CD1c-positive myeloid dendritic cell (primary cell): ENCODE measurements around the gene ANO5.
A peak's percentile ranks its signal among the peaks of the same experiment; 100 is the strongest.

ENCODE experiments used
- DNase-seq: peaks from one replicate; pipeline ENCODE4 v3.0.0-alpha.2; 2016; ENCODE audit errors: extremely low spot score

Gene ANO5

DNA sequence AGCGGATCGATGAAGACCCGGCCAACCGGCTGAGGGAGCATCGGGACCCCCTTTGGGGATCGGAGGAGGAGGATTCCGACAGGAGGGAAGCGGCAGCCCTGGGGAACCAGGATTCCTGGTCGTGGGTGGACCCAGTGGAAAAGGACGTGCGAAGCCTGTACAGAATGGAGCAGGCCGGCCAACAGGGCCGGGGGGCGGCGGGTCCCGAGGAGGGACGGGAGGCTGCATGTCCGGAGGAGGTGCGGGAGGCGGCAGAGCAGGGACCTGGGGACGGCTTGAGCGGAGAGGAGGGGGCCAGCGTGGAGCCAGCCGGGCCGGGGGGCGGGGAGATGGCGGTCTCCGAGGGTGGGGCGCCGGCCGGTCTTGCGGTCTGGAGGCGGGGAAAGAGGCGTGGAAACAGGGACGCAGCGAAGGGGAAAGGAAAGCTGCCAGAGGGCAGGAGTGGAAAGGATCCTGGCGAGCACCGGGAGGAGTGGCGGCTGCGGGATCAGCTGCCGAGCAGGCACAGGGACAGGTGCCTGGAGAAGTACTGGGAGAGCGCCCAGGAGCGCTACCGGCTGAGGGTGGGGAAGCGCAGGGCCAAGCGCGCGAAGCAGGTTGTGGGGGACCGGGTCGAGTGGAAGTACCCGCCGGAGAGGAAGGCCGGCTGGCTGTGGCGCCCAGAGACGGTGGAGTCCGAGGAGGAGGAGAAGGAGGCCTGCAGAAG lies at the start of gene ANO5:
ANO5 (plus strand) TSS at position 444 of the 706 bp plus-strand sequence. CDS start 408 bp downstream, outside the sequence.
- DNase-seq, result peak; percentile 10

GRCh38 chr11:22151649-22152197 lies 41.2 kb upstream of the ANO5 start:
- DNase-seq, result no peak

- no peak for DNase-seq
Observed at GRCh38 chr11:22157531-22157930, 35.4 kb upstream of the ANO5 start.

- DNase-seq, result no peak
Observed at GRCh38 chr11:22161489-22161888, 31.4 kb upstream of the ANO5 start.

- DNase-seq, result peak; percentile 28
Observed at GRCh38 chr11:22162756-22163155, 30.1 kb upstream of the ANO5 start.

- peak; percentile 95 for DNase-seq
Observed at GRCh38 chr11:22163394-22163797, 29.5 kb upstream of the ANO5 start.

GRCh38 chr11:22165087-22165486 lies 27.8 kb upstream of the ANO5 start:
- DNase-seq, result no peak

- DNase-seq, result no peak
Observed at GRCh38 chr11:22165759-22166513, 26.9 kb upstream of the ANO5 start.

GRCh38 chr11:22169833-22170232 lies 23.1 kb upstream of the ANO5 start:
- no peak for DNase-seq

GRCh38 chr11:22173532-22173931 lies 19.4 kb upstream of the ANO5 start:
- DNase-seq, result no peak

- DNase-seq, result no peak
Observed at GRCh38 chr11:22177186-22177585, 15.7 kb upstream of the ANO5 start.

DNA sequence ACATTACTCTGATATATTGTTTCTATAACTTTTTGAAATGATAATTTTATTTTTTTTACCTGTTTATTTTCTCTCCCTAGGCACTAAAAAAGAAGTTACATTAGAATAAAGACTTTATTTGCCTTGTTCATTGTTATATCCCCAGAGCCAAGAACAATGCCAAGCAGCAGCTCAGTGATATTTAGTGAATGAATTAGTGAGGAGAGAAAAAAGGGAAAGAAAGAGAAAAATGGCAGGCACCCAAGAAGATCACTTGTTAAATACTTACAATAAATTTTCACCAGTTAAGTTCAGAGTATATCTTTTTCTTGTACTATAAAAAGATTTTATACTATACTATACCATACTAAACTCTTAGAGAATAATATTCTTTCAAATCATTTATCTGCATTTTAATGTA lies 13.3 kb upstream of the ANO5 start:
- DNase-seq, result no peak

GRCh38 chr11:22180131-22180530 lies 12.8 kb upstream of the ANO5 start:
- no peak for DNase-seq

- no peak for DNase-seq
Observed at GRCh38 chr11:22189660-22190059, 3.2 kb upstream of the ANO5 start.

DNA sequence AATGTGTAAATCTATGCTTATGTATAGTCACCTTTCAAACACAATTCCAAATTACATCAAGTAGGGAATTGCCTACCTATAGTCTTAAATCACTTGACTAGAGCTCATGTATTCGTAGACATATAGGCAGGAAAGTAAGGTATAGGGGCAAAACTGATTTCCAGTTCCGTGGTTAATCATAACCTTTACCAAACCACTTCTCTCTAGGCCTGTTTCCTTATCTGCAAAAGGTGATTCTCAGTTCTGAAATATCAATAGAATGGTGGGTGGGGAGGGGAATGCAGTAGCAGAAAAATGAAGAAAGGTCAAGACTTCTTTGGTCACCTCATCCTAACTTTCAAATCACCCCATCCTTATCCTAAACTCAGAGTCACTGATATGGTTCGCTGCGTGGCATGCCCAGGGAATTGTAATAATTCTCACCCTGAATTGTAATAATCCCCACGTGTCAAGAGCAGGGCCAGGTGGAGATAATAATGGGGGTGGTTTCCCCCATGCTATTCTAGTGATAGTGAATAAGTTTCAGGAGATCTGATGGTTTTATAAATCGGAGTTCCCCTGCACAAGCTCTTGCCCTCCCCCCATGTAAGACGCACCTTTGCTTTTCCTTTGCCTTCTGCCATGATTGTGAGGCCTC lies 1.9 kb upstream of the ANO5 start:
- no peak for DNase-seq

GRCh38 chr11:22192289-22192641 lies 620 bp upstream of the ANO5 start:
- no peak for DNase-seq

DNA sequence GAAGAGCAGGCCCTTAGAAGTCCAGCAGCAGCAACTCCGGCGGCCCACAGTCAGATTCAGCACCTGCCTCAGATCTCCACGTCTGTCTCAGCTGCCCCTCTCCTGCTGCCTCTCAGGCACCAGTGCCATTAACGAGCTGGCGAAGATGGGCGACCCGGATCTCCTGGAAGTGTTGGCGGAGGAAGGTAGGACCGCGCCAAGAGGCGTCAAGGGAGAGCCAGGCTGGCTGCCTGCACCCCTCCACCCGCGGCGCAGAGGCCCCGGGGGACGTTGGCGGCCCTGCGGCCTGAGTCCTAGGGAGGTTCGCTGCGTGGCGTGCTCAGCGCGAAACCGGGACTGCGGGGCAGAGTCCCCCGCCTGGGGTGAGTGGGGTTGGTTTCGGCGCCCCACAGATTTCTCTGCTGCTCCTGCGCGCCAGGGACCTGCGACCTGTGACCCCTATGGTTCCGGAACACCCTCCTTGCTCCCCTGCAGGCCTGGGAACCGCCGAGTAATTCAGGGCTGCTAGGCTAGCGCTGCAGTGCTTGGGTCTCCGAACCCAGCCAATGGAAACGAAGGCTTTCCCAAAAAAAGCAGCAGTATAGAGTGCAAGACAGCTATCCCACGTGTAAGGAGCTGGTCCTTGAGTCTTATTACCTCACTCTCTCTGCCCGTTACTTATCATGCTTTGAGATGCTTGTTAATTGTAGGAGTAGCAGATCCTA lies 615 bp downstream of the ANO5 start:
- no peak for DNase-seq

GRCh38 chr11:22194306-22194705 lies 1.4 kb downstream of the ANO5 start:
- no peak for DNase-seq

- no peak for DNase-seq
Observed at GRCh38 chr11:22194907-22195306, 2.0 kb downstream of the ANO5 start.

DNA sequence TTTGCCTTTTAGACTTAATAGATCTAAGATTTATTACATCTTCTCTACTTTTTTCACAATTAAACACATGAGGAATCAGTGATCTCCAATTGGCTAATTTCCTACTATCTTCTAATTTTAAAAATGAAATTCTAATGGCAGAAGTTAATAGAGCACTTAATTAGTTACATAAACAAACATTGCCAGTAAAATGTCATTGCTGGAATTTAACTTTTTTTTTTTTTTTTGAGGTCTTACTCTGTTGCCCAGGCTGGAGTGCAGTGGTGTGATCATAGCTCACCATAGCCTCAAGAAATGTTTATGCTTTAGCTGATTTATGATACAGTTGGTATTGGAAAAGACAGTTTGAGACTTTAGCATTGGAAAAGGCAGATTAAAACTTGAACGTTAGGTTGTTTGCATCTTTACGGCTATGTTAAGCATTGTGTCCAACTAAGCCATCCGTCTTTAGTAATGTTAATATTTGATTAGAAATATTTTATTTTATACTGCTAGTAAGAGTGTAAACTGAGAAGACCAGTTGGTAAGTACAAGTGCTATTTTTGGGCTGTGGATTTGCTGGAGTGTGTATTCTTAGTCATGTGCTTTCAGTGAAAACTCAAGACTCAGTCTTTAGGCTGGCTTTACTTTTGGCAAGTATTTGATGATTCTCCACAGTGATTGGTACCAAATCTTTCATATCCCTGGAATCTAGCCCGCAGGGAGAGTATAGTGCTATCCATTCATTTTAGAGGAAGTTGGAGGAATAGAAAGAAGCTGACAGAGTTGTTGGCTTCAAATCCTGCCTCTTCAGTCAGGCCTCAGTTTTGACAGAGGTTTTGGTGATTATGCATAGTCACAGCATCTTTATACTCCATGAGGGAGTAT lies 4.5 kb downstream of the ANO5 start:
- DNase-seq, result no peak

DNA sequence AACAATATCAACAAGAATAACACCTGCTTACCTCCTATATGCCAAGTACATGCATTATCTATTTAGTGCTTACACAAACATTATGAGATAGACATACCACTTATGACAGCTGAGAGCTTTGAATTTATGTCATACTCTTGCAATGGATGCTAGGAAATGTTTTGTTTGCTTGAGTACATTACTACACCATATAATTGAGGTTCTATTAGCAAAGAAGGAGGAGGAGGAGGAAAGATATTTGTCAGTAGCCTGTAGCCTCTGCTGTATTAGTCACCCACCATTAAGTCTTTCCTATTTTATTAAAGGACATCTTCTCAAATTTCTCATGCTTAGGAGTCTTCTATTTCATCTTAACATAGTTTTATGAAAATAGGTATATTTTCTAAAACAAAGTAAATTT lies 6.4 kb downstream of the ANO5 start:
- no peak for DNase-seq
